Measurements from ENCODE around the gene KLHL5. TPM values are rescaled to one million over a fixed set of nuclear protein-coding genes. Genes with fewer than 3 reads are reported as not detected.

KLHL5 gene
- total and polyA plus RNA-seq, 12 donors = 4.2 to 22.7 (median 11.3) TPM

DNA sequence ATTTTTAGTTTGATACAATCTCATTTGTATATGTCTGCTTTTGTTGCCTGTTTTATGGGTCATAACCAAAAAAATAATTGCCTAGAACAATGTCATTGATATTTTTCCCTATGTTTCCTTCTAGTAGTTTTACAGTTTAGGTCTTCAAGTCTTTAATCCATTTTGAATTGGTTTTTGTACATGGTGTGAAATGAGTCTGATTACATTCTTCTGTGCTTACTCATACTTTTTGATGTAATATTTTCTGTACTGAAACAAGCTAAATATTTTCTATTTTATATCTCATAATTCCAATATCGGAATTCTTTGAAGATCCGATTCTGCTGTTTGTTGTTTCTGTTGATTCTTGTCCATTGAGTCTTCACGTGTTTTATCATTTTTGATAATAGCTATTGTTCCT lies 40.4 kb upstream of the KLHL5 start:
- H3K27ac ChIP-seq = no peak overlapping the region
- no peak overlapping the region for H3K4me3 ChIP-seq
- H3K4me1 ChIP-seq = peaks cover 0 to 11% (median 0%) of the 10 kb centered on the region in 9 donors
- intact Hi-C loops (cut with DNase I) = no loop called here
- H3K36me3 ChIP-seq = no peaks in the 10 kb centered on the region
- WGBS, 2 donors = 87 to 89% methylated on average over 3 of the region's 3 CpGs
- H3K27me3 ChIP-seq = no peaks in the 10 kb centered on the region
- no peak for TF ChIP-seq CTCF (IDR thresholded peaks at IDR 0.05)
- ATAC-seq (no peak), DNase-seq (no peak)
- peaks cover 0 to 3% (median 0%) of the 10 kb centered on the region in 11 donors for H3K9me3 ChIP-seq

- no peak for TF ChIP-seq CTCF (IDR thresholded peaks at IDR 0.05)
- no peaks in the 10 kb centered on the region for H3K27me3 ChIP-seq
- no peaks in the 10 kb centered on the region for H3K9me3 ChIP-seq
- 79 to 83% methylated on average over 2 of the region's 2 CpGs for WGBS, 2 donors
- DNase-seq (no peak), ATAC-seq (no peak)
- peaks cover 0 to 11% (median 0%) of the 10 kb centered on the region in 9 donors for H3K4me1 ChIP-seq
- no peak overlapping the region for H3K27ac ChIP-seq
- H3K36me3 ChIP-seq = no peaks in the 10 kb centered on the region
- H3K4me3 ChIP-seq = no peak overlapping the region
- intact Hi-C loops (cut with DNase I) = no loop called here
These were observed 39.8 kb upstream of the KLHL5 start for GRCh38 chr4:39022241-39022640.

DNA sequence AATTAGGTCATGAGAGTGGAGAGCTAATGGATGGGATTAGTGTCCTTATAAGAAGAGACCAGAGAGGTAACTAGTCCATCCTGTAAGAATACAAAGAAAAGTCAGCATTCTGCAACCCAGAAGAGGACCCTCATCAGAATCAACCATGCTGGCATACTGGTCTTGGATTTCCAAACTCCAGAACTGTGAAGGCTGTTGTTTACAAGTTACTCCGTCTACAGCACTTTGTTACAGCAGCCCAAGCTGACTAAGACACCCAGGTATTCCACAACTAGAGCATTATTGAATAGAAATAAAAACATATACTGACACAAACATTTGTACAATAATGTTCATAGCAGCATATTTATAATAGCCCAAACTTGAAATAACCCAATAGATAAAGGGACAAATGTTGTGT lies 39.0 kb upstream of the KLHL5 start:
- peaks cover 0 to 18% (median 0%) of the 10 kb centered on the region in 9 donors for H3K4me1 ChIP-seq
- no peak for DNase-seq
- WGBS, 2 donors = 94 to 100% methylated on average over 1 of the region's 1 CpG
- intact Hi-C loops (cut with DNase I) = no loop called here
- H3K27me3 ChIP-seq = no peaks in the 10 kb centered on the region
- no peak for TF ChIP-seq CTCF (IDR thresholded peaks at IDR 0.05)
- no peaks in the 10 kb centered on the region for H3K36me3 ChIP-seq
- no peak for ATAC-seq
- H3K4me3 ChIP-seq = no peak overlapping the region
- no peak overlapping the region for H3K27ac ChIP-seq
- H3K9me3 ChIP-seq = no peaks in the 10 kb centered on the region

GRCh38 chr4:39024311-39024865 lies 37.6 kb upstream of the KLHL5 start:
- ATAC-seq (no peak), DNase-seq (no peak)
- 94 to 98% methylated on average over 3 of the region's 3 CpGs for WGBS, 2 donors
- intact Hi-C loops (cut with DNase I) = no loop called here
- Histone ChIP-seq H3K4me1 (peaks cover 0 to 20% (median 0%) of the 10 kb centered on the region in 9 donors), H3K27me3 (no peaks in the 10 kb centered on the region), H3K27ac (no peak overlapping the region), H3K9me3 (no peaks in the 10 kb centered on the region), H3K36me3 (no peaks in the 10 kb centered on the region), H3K4me3 (no peak overlapping the region)
- TF ChIP-seq CTCF (IDR thresholded peaks at IDR 0.05) = no peak

Measured in heart right ventricle (tissue), 16 donors.